Activated CD8-positive, alpha-beta T cell treated with anti-CD3 and anti-CD28 coated beads, Interleukin-2, amount 10 ng/mL, durations not matched to agents 7 days and 5 days (primary cell): Measurements from ENCODE around the gene RMC1. TPM values are rescaled to one million over a fixed set of nuclear protein-coding genes. Genes with fewer than 3 reads are reported as not detected.

Source experiments
- ATAC-seq: fragments of 150-1000 bp; cut with Tn5 transposase; one replicate; pipeline ENCODE4 v1.10.0; 2021; ENCODE audit warnings: moderate library complexity
- CTCF ChIA-PET: fragments of 350-600 bp; sonication (Branson Sonifier 250); formaldehyde crosslinking; loops from one replicate; lab custom pipeline; 2021; ENCODE audit warnings: antibody characterized with exemption; lab: Charles Lee
- POLR2A ChIA-PET: fragments of 350-600 bp; sonication (Branson Sonifier 250); formaldehyde crosslinking; loops from one replicate; lab custom pipeline; 2021; ENCODE audit warnings: antibody characterized with exemption; lab: Charles Lee
- DNase-seq: peaks from one replicate; pipeline ENCODE4 v3.0.0-alpha.2; 2020
- H3K27ac Mint-ChIP-seq: one replicate; pipeline ENCODE4 v1.8.0; 2021; ENCODE audit warnings: mild to moderate bottlenecking, mixed read lengths
- H3K27me3 Mint-ChIP-seq: one replicate; pipeline ENCODE4 v1.8.0; 2021; ENCODE audit warnings: low read depth, mixed read lengths
- H3K36me3 Mint-ChIP-seq: one replicate; pipeline ENCODE4 v1.8.0; 2021; ENCODE audit warnings: low read depth, mixed read lengths
- H3K4me1 Mint-ChIP-seq: one replicate; pipeline ENCODE4 v1.8.0; 2021; ENCODE audit warnings: low read depth, mixed read lengths
- H3K4me3 Mint-ChIP-seq: one replicate; pipeline ENCODE4 v1.8.0; 2021; ENCODE audit warnings: mild to moderate bottlenecking, mixed read lengths
- H3K9me3 Mint-ChIP-seq: one replicate; pipeline ENCODE4 v1.8.0; 2022; ENCODE audit warnings: mixed read lengths; ENCODE audit not compliant: insufficient read depth
- total RNA-seq, 2 experiments: library from RNA; stranded (reverse); gene quantifications; one replicate each; pipeline ENCODE4 v1.2.3, GENCODE V29; 2021

RMC1 gene
- total RNA-seq, 2 experiments from 2014 or later = 47.6 to 48.3 TPM

GRCh38 chr18:23534276-23534675 lies 31.0 kb downstream of the RMC1 start:
- no peaks in the 10 kb centered on the region for H3K9me3 Mint-ChIP-seq
- H3K27me3 Mint-ChIP-seq = no peaks in the 10 kb centered on the region
- DNase-seq (no peak), ATAC-seq (no peak)
- peaks cover 75% of the 10 kb centered on the region for H3K36me3 Mint-ChIP-seq
- H3K27ac Mint-ChIP-seq = no peak overlapping the region
- POLR2A ChIA-PET = no interaction called here
- no peak overlapping the region for H3K4me3 Mint-ChIP-seq
- CTCF ChIA-PET = interaction anchor here (0.6 to 0.9 kb wide), 3 partner anchors 18 to 88 kb away, joined by 3 to 4 read pairs (median 3); no protein-coding TSS in a partner anchor
- peaks cover 6% of the 10 kb centered on the region for H3K4me1 Mint-ChIP-seq

- no peak for DNase-seq
- Mint-ChIP-seq H3K9me3 (no peaks in the 10 kb centered on the region), H3K27me3 (no peaks in the 10 kb centered on the region), H3K36me3 (peaks cover 78% of the 10 kb centered on the region), H3K4me3 (no peak overlapping the region), H3K27ac (no peak overlapping the region), H3K4me1 (peaks cover 25% of the 10 kb centered on the region)
- no peak for ATAC-seq
- CTCF ChIA-PET = interaction anchor here (0.8 kb wide), 1 partner anchor 20 kb away, joined by 3 read pairs; no protein-coding TSS in a partner anchor
- POLR2A ChIA-PET = no interaction called here
Observed at GRCh38 chr18:23536204-23536603, 32.9 kb downstream of the RMC1 start.

GRCh38 chr18:23537274-23537673 lies 34.0 kb downstream of the RMC1 start:
- ATAC-seq (no peak), DNase-seq (no peak)
- POLR2A ChIA-PET = no interaction called here
- Mint-ChIP-seq H3K4me3 (no peak overlapping the region), H3K9me3 (no peaks in the 10 kb centered on the region), H3K27ac (no peak overlapping the region), H3K4me1 (peaks cover 35% of the 10 kb centered on the region), H3K27me3 (no peaks in the 10 kb centered on the region), H3K36me3 (peaks cover 76% of the 10 kb centered on the region)
- CTCF ChIA-PET = interaction anchor here (1.1 kb wide), 1 partner anchor 21 kb away, joined by 4 read pairs; no protein-coding TSS in a partner anchor

- ChIA-PET POLR2A (no interaction called here), CTCF (interaction anchor here (1.1 kb wide), 1 partner anchor 22 kb away, joined by 4 read pairs; no protein-coding TSS in a partner anchor)
- peaks cover 40% of the 10 kb centered on the region for H3K4me1 Mint-ChIP-seq
- H3K9me3 Mint-ChIP-seq = no peaks in the 10 kb centered on the region
- no peak overlapping the region for H3K27ac Mint-ChIP-seq
- ATAC-seq (no peak), DNase-seq (no peak)
- peaks cover 79% of the 10 kb centered on the region for H3K36me3 Mint-ChIP-seq
- no peak overlapping the region for H3K4me3 Mint-ChIP-seq
- H3K27me3 Mint-ChIP-seq = no peaks in the 10 kb centered on the region
Observed at GRCh38 chr18:23538001-23538400, 34.7 kb downstream of the RMC1 start.

GRCh38 chr18:23538870-23539269 lies 35.6 kb downstream of the RMC1 start:
- no peak for ATAC-seq
- no peaks in the 10 kb centered on the region for H3K27me3 Mint-ChIP-seq
- peaks cover 76% of the 10 kb centered on the region for H3K36me3 Mint-ChIP-seq
- ChIA-PET POLR2A (no interaction called here), CTCF (no interaction called here)
- H3K4me3 Mint-ChIP-seq = no peak overlapping the region
- no peak overlapping the region for H3K27ac Mint-ChIP-seq
- DNase-seq = no peak
- no peaks in the 10 kb centered on the region for H3K9me3 Mint-ChIP-seq
- H3K4me1 Mint-ChIP-seq = peaks cover 40% of the 10 kb centered on the region

- no peak overlapping the region for H3K4me3 Mint-ChIP-seq
- no peaks in the 10 kb centered on the region for H3K9me3 Mint-ChIP-seq
- POLR2A ChIA-PET = no interaction called here
- H3K27me3 Mint-ChIP-seq = no peaks in the 10 kb centered on the region
- no peak for ATAC-seq
- H3K36me3 Mint-ChIP-seq = peaks cover 78% of the 10 kb centered on the region
- CTCF ChIA-PET = interaction anchor here (1.8 to 3.6 kb wide), 3 partner anchors 24 to 273 kb away, joined by 5 to 26 read pairs (median 9); no protein-coding TSS in a partner anchor
- peak overlapping the region; percentile 67 for H3K27ac Mint-ChIP-seq
- peaks cover 40% of the 10 kb centered on the region for H3K4me1 Mint-ChIP-seq
- no peak for DNase-seq
Observed at GRCh38 chr18:23539296-23539695, 36.0 kb downstream of the RMC1 start.

GRCh38 chr18:23539911-23540525 lies 36.7 kb downstream of the RMC1 start:
- no peaks in the 10 kb centered on the region for H3K27me3 Mint-ChIP-seq
- DNase-seq (no peak), ATAC-seq (no peak)
- H3K9me3 Mint-ChIP-seq = no peaks in the 10 kb centered on the region
- ChIA-PET POLR2A (interaction anchor here (0.6 to 1.2 kb wide), 5 partner anchors 7 to 163 kb away, joined by 3 to 4 read pairs (median 3); no protein-coding TSS in a partner anchor), CTCF (interaction anchor here (0.8 to 3.6 kb wide), 9 partner anchors 9 to 272 kb away, joined by 3 to 26 read pairs (median 4); no protein-coding TSS in a partner anchor)
- H3K4me1 Mint-ChIP-seq = peaks cover 40% of the 10 kb centered on the region
- peak overlapping the region; percentile 54 for H3K4me3 Mint-ChIP-seq
- H3K36me3 Mint-ChIP-seq = peaks cover 78% of the 10 kb centered on the region
- peak overlapping the region; percentile 75 for H3K27ac Mint-ChIP-seq

GRCh38 chr18:23540867-23541266 lies 37.6 kb downstream of the RMC1 start:
- ATAC-seq (peak; percentile 87), DNase-seq (peak; percentile 43)
- ChIA-PET CTCF (interaction anchor here (0.8 to 3.6 kb wide), 9 partner anchors 9 to 271 kb away, joined by 3 to 26 read pairs (median 4); no protein-coding TSS in a partner anchor), POLR2A (interaction anchor here (0.6 to 1.3 kb wide), 7 partner anchors 8 to 162 kb away, joined by 3 to 4 read pairs (median 3); no protein-coding TSS in a partner anchor)
- H3K36me3 Mint-ChIP-seq = peaks cover 75% of the 10 kb centered on the region
- no peaks in the 10 kb centered on the region for H3K27me3 Mint-ChIP-seq
- no peaks in the 10 kb centered on the region for H3K9me3 Mint-ChIP-seq
- peaks cover 40% of the 10 kb centered on the region for H3K4me1 Mint-ChIP-seq
- H3K4me3 Mint-ChIP-seq = peak overlapping the region; percentile 54
- peak overlapping the region; percentile 75 for H3K27ac Mint-ChIP-seq

- ATAC-seq = peak; percentile 19
- ChIA-PET POLR2A (interaction anchor here (0.6 to 1.3 kb wide), 3 partner anchors 19 to 44 kb away, joined by 3 to 4 read pairs (median 3); no protein-coding TSS in a partner anchor), CTCF (interaction anchor here (1.1 to 3.6 kb wide), 6 partner anchors 12 to 270 kb away, joined by 3 to 26 read pairs (median 5); no protein-coding TSS in a partner anchor)
- H3K27me3 Mint-ChIP-seq = no peaks in the 10 kb centered on the region
- H3K27ac Mint-ChIP-seq = peak overlapping the region; percentile 75
- H3K36me3 Mint-ChIP-seq = peaks cover 73% of the 10 kb centered on the region
- H3K4me3 Mint-ChIP-seq = peak overlapping the region; percentile 54
- no peaks in the 10 kb centered on the region for H3K9me3 Mint-ChIP-seq
- DNase-seq = no peak
- peaks cover 40% of the 10 kb centered on the region for H3K4me1 Mint-ChIP-seq
Observed at GRCh38 chr18:23541349-23542093, 38.2 kb downstream of the RMC1 start.

GRCh38 chr18:23542461-23542860 lies 39.1 kb downstream of the RMC1 start:
- ATAC-seq = no peak

GRCh38 chr18:23545247-23545789 lies 42.0 kb downstream of the RMC1 start:
- Mint-ChIP-seq H3K4me3 (no peak overlapping the region), H3K27me3 (no peaks in the 10 kb centered on the region), H3K27ac (no peak overlapping the region), H3K36me3 (peaks cover 52% of the 10 kb centered on the region), H3K4me1 (peaks cover 24% of the 10 kb centered on the region), H3K9me3 (no peaks in the 10 kb centered on the region)
- POLR2A ChIA-PET = interaction anchor here (0.6 kb wide), 1 partner anchor 12 kb away, joined by 3 read pairs; no protein-coding TSS in a partner anchor
- DNase-seq (no peak), ATAC-seq (no peak)
- CTCF ChIA-PET = interaction anchor here (1.1 kb wide), 1 partner anchor 29 kb away, joined by 3 read pairs; no protein-coding TSS in a partner anchor

More at GRCh38 chr18:23542461-23542860, 39.1 kb downstream of the RMC1 start:
- Mint-ChIP-seq H3K27me3 (no peaks in the 10 kb centered on the region), H3K27ac (no peak overlapping the region), H3K4me3 (no peak overlapping the region), H3K9me3 (no peaks in the 10 kb centered on the region), H3K36me3 (peaks cover 71% of the 10 kb centered on the region), H3K4me1 (peaks cover 40% of the 10 kb centered on the region)
- POLR2A ChIA-PET = no interaction called here
- no peak for DNase-seq
- CTCF ChIA-PET = interaction anchor here (1.2 to 3.6 kb wide), 2 partner anchors 27 to 43 kb away, joined by 4 to 26 read pairs; partner anchors contain the start of gene NPC1
